ENCODE results near the gene DFFB.

DFFB gene

GRCh38 chr1:3876716-3877115 is 19.4 kb downstream of the DFFB start:
- DNase-seq = no peak

- no peak for DNase-seq
These were observed 21.8 kb downstream of the DFFB start for GRCh38 chr1:3879099-3879498.

- DNase-seq = no peak
These were observed 22.6 kb downstream of the DFFB start for GRCh38 chr1:3879787-3880428.

- no peak for DNase-seq
These were observed 23.3 kb downstream of the DFFB start for GRCh38 chr1:3880429-3881192.

- no peak for DNase-seq
These were observed 23.9 kb downstream of the DFFB start for GRCh38 chr1:3881193-3881480.

- no peak for DNase-seq
These were observed 26.1 kb downstream of the DFFB start for GRCh38 chr1:3883194-3883925.

GRCh38 chr1:3884966-3885365 is 27.7 kb downstream of the DFFB start:
- no peak for DNase-seq

GRCh38 chr1:3885611-3886010 is 28.3 kb downstream of the DFFB start:
- no peak for DNase-seq

GRCh38 chr1:3886106-3886670 is 28.9 kb downstream of the DFFB start:
- DNase-seq = no peak

- DNase-seq = no peak
These were observed 29.4 kb downstream of the DFFB start for GRCh38 chr1:3886691-3887090.

GRCh38 chr1:3888301-3888700 is 31.0 kb downstream of the DFFB start:
- no peak for DNase-seq

GRCh38 chr1:3889936-3890335 is 32.7 kb downstream of the DFFB start:
- peak; percentile 5 for DNase-seq

- DNase-seq = peak; percentile 65
These were observed 33.4 kb downstream of the DFFB start for GRCh38 chr1:3890389-3891328.

- DNase-seq = no peak
These were observed 34.1 kb downstream of the DFFB start for GRCh38 chr1:3891329-3891865.

GRCh38 chr1:3892748-3893147 is 35.5 kb downstream of the DFFB start:
- DNase-seq = no peak

GRCh38 chr1:3893190-3893589 is 35.9 kb downstream of the DFFB start:
- DNase-seq = no peak

GRCh38 chr1:3894626-3895278 is 37.5 kb downstream of the DFFB start:
- DNase-seq = no peak

- DNase-seq = no peak
These were observed 38.1 kb downstream of the DFFB start for GRCh38 chr1:3895279-3895950.

- no peak for DNase-seq
These were observed 38.7 kb downstream of the DFFB start for GRCh38 chr1:3895951-3896325.

GRCh38 chr1:3896396-3897000 is 39.2 kb downstream of the DFFB start:
- DNase-seq = no peak

GRCh38 chr1:3898475-3898735 is 41.1 kb downstream of the DFFB start:
- DNase-seq = no peak
